CD14-positive monocyte (primary cell): ENCODE results near the gene NEUROD2. TPM values are rescaled to one million over a fixed set of nuclear protein-coding genes. Genes with fewer than 3 reads are reported as not detected.

ENCODE experiments used
- DNase-seq, 3 donors: peaks; one replicate each; pipeline ENCODE4 v3.0.0-alpha.2; 2011 to 2022
- H2AFZ ChIP-seq: 2 replicates; pipeline ENCODE4 v1.6.0; 2012; ENCODE audit warnings: mild to moderate bottlenecking, low read depth, low read length, inconsistent platforms; ENCODE audit not compliant: insufficient read depth, poor library complexity, severe bottlenecking
- H3K27ac ChIP-seq, 2 donors: 1 replicate in 1 of 2; 2 replicates in 1 of 2; pipeline ENCODE4 v1.5.1; 2012 to 2013; ENCODE audit warnings: low read length in 2 of 2, control low read depth in 1 of 2, inconsistent platforms in 1 of 2, low read depth in 1 of 2, mild to moderate bottlenecking in 1 of 2
- H3K27me3 ChIP-seq, 2 donors: one replicate each; pipeline versions ENCODE4 v1.6.0 to v1.6.1; 2011 to 2013; ENCODE audit warnings: low read length in 2 of 2; ENCODE audit not compliant: control insufficient read depth in 2 of 2, insufficient read depth in 2 of 2
- H3K36me3 ChIP-seq, 2 donors: replicated peaks in 1 of 2; 1 replicate in 1 of 2; 2 replicates in 1 of 2; pipeline versions ENCODE4 v1.5.1 to v1.6.1; 2012 to 2013; ENCODE audit warnings: low read length in 2 of 2, control low read depth in 1 of 2, inconsistent platforms in 1 of 2, mild to moderate bottlenecking in 1 of 2; ENCODE audit not compliant: insufficient read depth in 2 of 2, control insufficient read depth in 1 of 2
- H3K4me1 ChIP-seq, 2 donors: 1 replicate in 1 of 2; 2 replicates in 1 of 2; pipeline versions ENCODE4 v1.5.1 to v1.6.1; 2012 to 2013; ENCODE audit warnings: low read length in 2 of 2, control low read depth in 1 of 2, inconsistent platforms in 1 of 2, mild to moderate bottlenecking in 1 of 2, moderate library complexity in 1 of 2; ENCODE audit not compliant: insufficient read depth in 2 of 2, control insufficient read depth in 1 of 2
- H3K4me2 ChIP-seq: replicated peaks from 2 replicates; pipeline ENCODE3; 2012; ENCODE audit warnings: low read length, moderate library complexity, mild to moderate bottlenecking; ENCODE audit not compliant: poor library complexity, severe bottlenecking; ENCODE audit errors: extremely low read depth
- H3K4me3 ChIP-seq, 3 experiments: fragments of 200-600 bp in 1 of 3; sonication (generic) in 1 of 3; replicated peaks in 1 of 3; 1 replicate in 2 of 3; 2 replicates in 1 of 3; pipeline ENCODE4 v1.5.1; 2011 to 2013; ENCODE audit warnings: low read length in 3 of 3, mild to moderate bottlenecking in 3 of 3, control low read depth in 2 of 3, low read depth in 2 of 3, inconsistent platforms in 1 of 3, moderate library complexity in 1 of 3
- H3K79me2 ChIP-seq: 2 replicates; pipeline ENCODE4 v1.6.0; 2012; ENCODE audit warnings: mild to moderate bottlenecking, control low read depth, inconsistent platforms, low read length, moderate library complexity; ENCODE audit not compliant: insufficient read depth
- H3K9ac ChIP-seq: 2 replicates; pipeline ENCODE4 v1.6.0; 2017; ENCODE audit warnings: low read length, mild to moderate bottlenecking; ENCODE audit not compliant: insufficient read depth, poor library complexity, severe bottlenecking
- H3K9me3 ChIP-seq, 2 donors: replicated peaks in 1 of 2; 1 replicate in 1 of 2; 2 replicates in 1 of 2; pipeline versions ENCODE4 v1.5.1 to v1.6.1; 2012 to 2013; ENCODE audit warnings: low read length in 2 of 2, control low read depth in 1 of 2; ENCODE audit not compliant: control insufficient read depth in 1 of 2, insufficient read depth in 1 of 2
- H4K20me1 ChIP-seq: 2 replicates; pipeline ENCODE4 v1.6.0; 2012; ENCODE audit warnings: mild to moderate bottlenecking, low read length, control low read depth, moderate library complexity; ENCODE audit not compliant: insufficient read depth
- H3K27ac Mint-ChIP-seq, 7 donors: one replicate each; pipeline ENCODE4 v1.8.0; 2020; ENCODE audit warnings: mild to moderate bottlenecking in 7 of 7, mixed read lengths in 7 of 7, moderate library complexity in 6 of 7, inconsistent platforms in 2 of 7
- H3K27me3 Mint-ChIP-seq, 3 donors: one replicate each; pipeline ENCODE4 v1.8.0; 2021 to 2022; ENCODE audit warnings: low read depth in 3 of 3, mild to moderate bottlenecking in 3 of 3, mixed read lengths in 3 of 3, moderate library complexity in 3 of 3, inconsistent platforms in 1 of 3
- H3K36me3 Mint-ChIP-seq, 2 donors: one replicate each; pipeline ENCODE4 v1.8.0; 2020; ENCODE audit warnings: mixed read lengths in 2 of 2, inconsistent platforms in 1 of 2, mild to moderate bottlenecking in 1 of 2
- H3K4me1 Mint-ChIP-seq: one replicate; pipeline ENCODE4 v1.8.0; 2020; ENCODE audit warnings: mild to moderate bottlenecking, mixed read lengths
- H3K4me3 Mint-ChIP-seq, 2 donors: one replicate each; pipeline ENCODE4 v1.8.0; 2020; ENCODE audit warnings: mild to moderate bottlenecking in 2 of 2, mixed read lengths in 2 of 2, moderate library complexity in 1 of 2
- H3K9me3 Mint-ChIP-seq, 7 donors: one replicate each; pipeline ENCODE4 v1.8.0; 2020 to 2022; ENCODE audit warnings: mixed read lengths in 7 of 7, mild to moderate bottlenecking in 6 of 7, moderate library complexity in 6 of 7, inconsistent platforms in 2 of 7
- CTCF ChIP-seq: fragments of 200-600 bp; IDR thresholded peaks from one replicate; pipeline ENCODE4 v1.8.0; 2022; ENCODE audit warnings: antibody characterized with exemption, mild to moderate bottlenecking
- WGBS: methylation state at CpG from one replicate; pipeline ENCODE4 v1.1.5; 2013; ENCODE audit warnings: missing lambda C conversion rate; ENCODE audit not compliant: insufficient coverage; 5-methylcytosine and 5-hydroxymethylcytosine counted together
- intact Hi-C, 2 donors: fragments of 100-400 bp; cut with micrococcal nuclease; formaldehyde crosslinking; loops; one replicate each; pipeline versions ENCODE4 v1.15.0 to v1.15.1; 2023
- polyA plus RNA-seq, 3 donors: library from polyadenylated mRNA; depleted of rRNA in 1 of 3; unstranded in 2 of 3; stranded (reverse) in 1 of 3; fragments of 300-500 nt in 2 of 3; fragments of >200 nt in 1 of 3; fragmentation: Illumina TruSeq in 2 of 3; gene quantifications; 1 replicate in 2 of 3; 2 replicates in 1 of 3; pipeline ENCODE4 v1.2.3, GENCODE V29; 2012 to 2021

The NEUROD2 gene
- polyA plus RNA-seq, 3 donors = not detected

DNA sequence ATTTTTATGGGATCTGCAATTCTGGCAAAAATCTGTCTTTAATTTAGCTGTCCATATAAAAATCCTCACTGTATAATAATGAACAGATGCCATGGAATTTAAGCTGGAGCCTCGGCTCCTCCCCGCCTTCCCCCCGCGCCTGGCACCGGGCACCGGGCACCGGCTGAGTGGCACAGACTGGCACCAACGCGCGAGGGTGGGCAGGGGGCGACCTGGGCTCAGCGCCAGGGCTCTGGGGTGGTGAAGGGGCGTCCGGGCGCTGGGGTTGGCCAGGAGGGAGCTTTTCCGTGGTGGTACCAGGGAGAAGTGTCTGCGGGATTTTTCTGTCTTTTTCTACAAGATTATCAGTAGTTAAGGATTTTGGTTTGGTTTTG, 9.1 kb downstream of the NEUROD2 start:
- no peaks in the 10 kb centered on the region for H4K20me1 ChIP-seq
- H3K36me3 Mint-ChIP-seq = peaks cover 0 to 6% of the 10 kb centered on the region in 2 donors
- H3K4me3 ChIP-seq = no peak overlapping the region
- H3K4me1 ChIP-seq = no peaks in the 10 kb centered on the region
- no peak overlapping the region for H3K27ac Mint-ChIP-seq
- no peak overlapping the region for H3K27ac ChIP-seq
- no peaks in the 10 kb centered on the region for H3K36me3 ChIP-seq
- intact Hi-C loops = no loop called here
- no peak overlapping the region for H2AFZ ChIP-seq
- H3K9me3 Mint-ChIP-seq = peaks cover 0 to 30% (median 4%) of the 10 kb centered on the region in 7 donors
- WGBS = 7% methylated on average over 7 of the region's 17 CpGs
- H3K4me3 Mint-ChIP-seq = peak overlapping the region in 1 of 2 donors; percentile 75
- no peak overlapping the region for H3K4me2 ChIP-seq
- TF ChIP-seq CTCF = no peak
- H3K9me3 ChIP-seq = peaks cover 0 to 48% of the 10 kb centered on the region in 2 donors
- peaks cover 10% of the 10 kb centered on the region for H3K4me1 Mint-ChIP-seq
- peaks cover 97 to 99% (median 99%) of the 10 kb centered on the region in 3 donors for H3K27me3 Mint-ChIP-seq
- no peak for DNase-seq
- H3K27me3 ChIP-seq = peaks cover 86 to 98% of the 10 kb centered on the region in 2 donors
- H3K79me2 ChIP-seq = no peaks in the 10 kb centered on the region
- H3K9ac ChIP-seq = no peak overlapping the region

- H3K27me3 Mint-ChIP-seq = peaks cover 96 to 99% (median 97%) of the 10 kb centered on the region in 3 donors
- Histone ChIP-seq H4K20me1 (no peaks in the 10 kb centered on the region), H3K4me2 (no peak overlapping the region), H3K36me3 (no peaks in the 10 kb centered on the region), H3K9me3 (peaks cover 0 to 44% of the 10 kb centered on the region in 2 donors), H3K79me2 (no peaks in the 10 kb centered on the region), H3K4me3 (no peak overlapping the region), H3K4me1 (no peaks in the 10 kb centered on the region), H2AFZ (no peak overlapping the region), H3K27ac (no peak overlapping the region), H3K27me3 (peaks cover 81 to 97% of the 10 kb centered on the region in 2 donors), H3K9ac (no peak overlapping the region)
- peaks cover 0 to 29% (median 3%) of the 10 kb centered on the region in 7 donors for H3K9me3 Mint-ChIP-seq
- no peak overlapping the region for H3K27ac Mint-ChIP-seq
- WGBS = 12% methylated on average over 12 of the region's 13 CpGs
- peaks cover 8% of the 10 kb centered on the region for H3K4me1 Mint-ChIP-seq
- no peak for DNase-seq
- H3K36me3 Mint-ChIP-seq = peaks cover 0 to 6% of the 10 kb centered on the region in 2 donors
- intact Hi-C loops = no loop called here
- peak overlapping the region in 1 of 2 donors; percentile 75 for H3K4me3 Mint-ChIP-seq
- no peak for TF ChIP-seq CTCF
Observed at GRCh38 chr17:39598047-39598481, 9.7 kb downstream of the NEUROD2 start.
